DND-41 (cell line): ENCODE data around the gene CACNG8.

ENCODE experiments used
- EZH2 ChIP-seq: IDR thresholded peaks from 3 replicates; pipeline ENCODE4 v1.6.1; 2012; ENCODE audit warnings: borderline replicate concordance, low read depth, mild to moderate bottlenecking, moderate library complexity, low read length, inconsistent platforms; ENCODE audit not compliant: severe bottlenecking
- TF ChIP-seq, protein P1 (sequence below): IDR thresholded peaks from 2 replicates; pipeline ENCODE4 v1.5.1; 2012; ENCODE audit warnings: borderline replicate concordance, low read length, moderate library complexity, mild to moderate bottlenecking; ENCODE audit not compliant: poor library complexity, severe bottlenecking; ENCODE audit errors: extremely low read depth

GRCh38 chr19:53958823-53959757 lies 3.6 kb upstream of the CACNG8 start:
- TF ChIP-seq, protein P1, sequence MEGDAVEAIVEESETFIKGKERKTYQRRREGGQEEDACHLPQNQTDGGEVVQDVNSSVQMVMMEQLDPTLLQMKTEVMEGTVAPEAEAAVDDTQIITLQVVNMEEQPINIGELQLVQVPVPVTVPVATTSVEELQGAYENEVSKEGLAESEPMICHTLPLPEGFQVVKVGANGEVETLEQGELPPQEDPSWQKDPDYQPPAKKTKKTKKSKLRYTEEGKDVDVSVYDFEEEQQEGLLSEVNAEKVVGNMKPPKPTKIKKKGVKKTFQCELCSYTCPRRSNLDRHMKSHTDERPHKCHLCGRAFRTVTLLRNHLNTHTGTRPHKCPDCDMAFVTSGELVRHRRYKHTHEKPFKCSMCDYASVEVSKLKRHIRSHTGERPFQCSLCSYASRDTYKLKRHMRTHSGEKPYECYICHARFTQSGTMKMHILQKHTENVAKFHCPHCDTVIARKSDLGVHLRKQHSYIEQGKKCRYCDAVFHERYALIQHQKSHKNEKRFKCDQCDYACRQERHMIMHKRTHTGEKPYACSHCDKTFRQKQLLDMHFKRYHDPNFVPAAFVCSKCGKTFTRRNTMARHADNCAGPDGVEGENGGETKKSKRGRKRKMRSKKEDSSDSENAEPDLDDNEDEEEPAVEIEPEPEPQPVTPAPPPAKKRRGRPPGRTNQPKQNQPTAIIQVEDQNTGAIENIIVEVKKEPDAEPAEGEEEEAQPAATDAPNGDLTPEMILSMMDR = no peak
- TF ChIP-seq EZH2 = no peak
